Brain pericyte (primary cell): ENCODE data around the gene RPS6KA3.

Experiments used
- DNase-seq: peaks from one replicate; pipeline ENCODE4 v3.0.0-alpha.2; 2012; ENCODE audit warnings: low read depth, low spot score

RPS6KA3 gene

DNA sequence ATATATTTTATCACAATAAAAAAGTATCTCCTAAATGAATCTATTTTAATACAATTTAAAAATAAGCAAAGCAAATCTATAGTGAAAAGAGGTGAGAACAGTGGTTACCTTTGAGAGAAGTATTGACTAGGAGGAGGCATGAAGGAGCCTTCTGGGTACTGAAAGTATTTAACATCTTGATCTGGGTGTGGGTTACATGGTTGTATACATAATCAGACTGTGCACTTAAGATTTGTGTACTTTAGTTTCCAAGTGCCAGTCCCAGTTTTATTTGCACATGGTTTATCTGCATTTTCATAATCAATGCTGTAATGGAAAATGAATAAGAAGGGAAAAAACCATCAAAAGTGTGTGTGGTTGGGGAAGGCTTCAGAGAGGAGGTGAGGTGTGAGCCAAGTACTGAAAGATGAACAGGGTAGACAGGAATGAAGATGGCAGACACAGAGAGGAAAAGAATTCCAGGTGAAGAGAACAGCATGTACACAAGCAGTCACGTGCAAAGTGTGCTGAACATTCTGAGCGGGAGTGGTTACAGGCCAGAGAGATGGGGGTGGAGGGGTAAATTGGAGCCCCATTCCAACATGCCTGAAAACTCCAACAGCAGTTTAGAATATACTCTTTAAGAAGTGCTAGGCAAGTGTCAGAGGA, 164.7 kb downstream of the RPS6KA3 start:
- DNase-seq, result no peak
